GM18520 (cell line): ENCODE data around the gene MOGAT3.

Experiments used
- ATAC-seq: cut with Tn5 transposase; IDR thresholded peaks from one replicate; pipeline ENCODE4 v1.9.1; 2021; ENCODE audit not compliant: unreplicated experiment

The MOGAT3 gene

GRCh38 chr7:101162551-101163278 lies 38.1 kb downstream of the MOGAT3 start:
- no peak for ATAC-seq

GRCh38 chr7:101161692-101162471 lies 39.0 kb downstream of the MOGAT3 start:
- no peak for ATAC-seq

GRCh38 chr7:101160910-101161309 lies 39.9 kb downstream of the MOGAT3 start:
- no peak for ATAC-seq

GRCh38 chr7:101159696-101160674 lies 40.9 kb downstream of the MOGAT3 start:
- no peak for ATAC-seq

- ATAC-seq, result no peak
These were observed 43.8 kb downstream of the MOGAT3 start for GRCh38 chr7:101156866-101157589.

GRCh38 chr7:101156277-101156676 lies 44.6 kb downstream of the MOGAT3 start:
- no peak for ATAC-seq

GRCh38 chr7:101155303-101155702 lies 45.5 kb downstream of the MOGAT3 start:
- no peak for ATAC-seq

- ATAC-seq, result no peak
These were observed 46.1 kb downstream of the MOGAT3 start for GRCh38 chr7:101154693-101155102.

- ATAC-seq, result peak; percentile 73
These were observed 46.7 kb downstream of the MOGAT3 start, which contains the start of gene AP1S1 for GRCh38 chr7:101153969-101154692. Gene AP1S1, plus strand, starts transcription at chr7:101154476. Its CDS starts 39 bp downstream, at chr7:101154515.

- no peak for ATAC-seq
These were observed 48.8 kb downstream of the MOGAT3 start for GRCh38 chr7:101151908-101152651.
